HTR-8/SVneo (cell line): Measurements from ENCODE around the gene PUS3.

Experiments
- DNase-seq: peaks from one replicate; pipeline ENCODE4 v3.0.0; 2011; ENCODE audit warnings: low spot score, mixed read lengths; ENCODE audit not compliant: insufficient read length
- FAIRE-seq: peaks from 2 replicates; lab custom pipeline; 2011; peaks lifted over from hg19 to GRCh38; lab: Jason Lieb, UNC

Gene PUS3

GRCh38 chr11:125902927-125903710 lies at the start of gene PUS3:
TSS of gene PUS3 (minus strand) at chr11:125903206. CDS start at chr11:125896284, 6,922 bp downstream.
- peak; percentile 84 for DNase-seq
- FAIRE-seq = no peak

- FAIRE-seq = no peak
- no peak for DNase-seq
Measured at GRCh38 chr11:125952559-125952958, 49.6 kb upstream of the PUS3 start.

- DNase-seq (no peak), FAIRE-seq (no peak)
Measured at GRCh38 chr11:125951731-125952130, 48.7 kb upstream of the PUS3 start.

- no peak for FAIRE-seq
- DNase-seq = no peak
Measured at GRCh38 chr11:125950696-125951651, 48.0 kb upstream of the PUS3 start.

GRCh38 chr11:125950178-125950490 lies 47.1 kb upstream of the PUS3 start:
- FAIRE-seq = no peak
- no peak for DNase-seq

- no peak for FAIRE-seq
- no peak for DNase-seq
Measured at GRCh38 chr11:125949271-125950177, 46.5 kb upstream of the PUS3 start.

GRCh38 chr11:125948278-125949051 lies 45.5 kb upstream of the PUS3 start:
- no peak for DNase-seq
- no peak for FAIRE-seq

GRCh38 chr11:125947419-125948277 lies 44.6 kb upstream of the PUS3 start:
- FAIRE-seq (no peak), DNase-seq (no peak)

GRCh38 chr11:125946712-125947418 lies 43.9 kb upstream of the PUS3 start:
- DNase-seq (no peak), FAIRE-seq (no peak)

- DNase-seq = no peak
- no peak for FAIRE-seq
Measured at GRCh38 chr11:125945797-125946520, 43.0 kb upstream of the PUS3 start, which contains the start of gene VSIG10L2. TSS of gene VSIG10L2 (plus strand) at chr11:125946044. CDS start at chr11:125946056, 12 bp downstream.

- DNase-seq = no peak
Measured at GRCh38 chr11:125945011-125945796, 42.2 kb upstream of the PUS3 start.

GRCh38 chr11:125944350-125945010 lies 41.5 kb upstream of the PUS3 start:
- no peak for FAIRE-seq
- DNase-seq = no peak

More at GRCh38 chr11:125945011-125945796, 42.2 kb upstream of the PUS3 start:
- no peak for FAIRE-seq

GRCh38 chr11:125943661-125944349 lies 40.8 kb upstream of the PUS3 start:
- FAIRE-seq = no peak
- DNase-seq = no peak

- DNase-seq = no peak
- FAIRE-seq = no peak
Measured at GRCh38 chr11:125942771-125943428, 39.9 kb upstream of the PUS3 start.
